Umbilical cord (tissue), 2 donors: ENCODE data around the gene IFNA16. TPM values are rescaled to one million over a fixed set of nuclear protein-coding genes. Genes with fewer than 3 reads are reported as not detected.
"Not testable (repeated sequence)": the region's sequence is repeated elsewhere in the genome, so short reads cannot be mapped to it uniquely, and the experiment has no call there.

Experiments used
- DNase-seq: peaks from one replicate; pipeline ENCODE4 v3.0.0-alpha.2; 2015; ENCODE audit warnings: low spot score
- total RNA-seq: library from RNA; depleted of rRNA; stranded (reverse); fragments of >200 nt; gene quantifications from one replicate; pipeline ENCODE4 v1.2.3, GENCODE V29; 2014; ENCODE audit warnings: low replicate concordance; ENCODE audit not compliant: insufficient read depth

Gene IFNA16
- total RNA-seq, 1 donor from 2014 or later = 0.72 TPM

DNA sequence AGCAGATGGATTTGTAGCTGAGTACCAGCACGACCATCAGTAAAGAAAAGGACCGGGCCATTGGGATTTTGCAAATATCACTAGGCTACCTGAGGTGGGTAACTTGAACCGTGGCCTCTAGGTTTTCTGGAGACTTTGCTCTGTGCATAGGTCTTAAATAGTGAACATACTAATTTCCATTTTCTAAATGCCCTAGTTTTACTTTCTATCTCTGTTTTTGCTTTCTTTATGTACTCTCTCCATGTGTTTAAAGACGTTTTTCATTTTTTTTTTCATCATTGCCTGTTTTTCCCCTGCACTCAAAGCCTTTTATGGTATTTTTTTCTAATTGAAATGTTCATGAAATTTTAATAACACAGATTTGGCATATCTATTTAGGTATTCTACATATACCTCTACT is 15.0 kb downstream of the IFNA16 start, which contains the start of gene IFNA7:
IFNA7 (minus strand) TSS at position 101 of the 400 bp plus-strand sequence; CDS start at position 61, 40 bp downstream.
- not testable (repeated sequence) for DNase-seq

DNA sequence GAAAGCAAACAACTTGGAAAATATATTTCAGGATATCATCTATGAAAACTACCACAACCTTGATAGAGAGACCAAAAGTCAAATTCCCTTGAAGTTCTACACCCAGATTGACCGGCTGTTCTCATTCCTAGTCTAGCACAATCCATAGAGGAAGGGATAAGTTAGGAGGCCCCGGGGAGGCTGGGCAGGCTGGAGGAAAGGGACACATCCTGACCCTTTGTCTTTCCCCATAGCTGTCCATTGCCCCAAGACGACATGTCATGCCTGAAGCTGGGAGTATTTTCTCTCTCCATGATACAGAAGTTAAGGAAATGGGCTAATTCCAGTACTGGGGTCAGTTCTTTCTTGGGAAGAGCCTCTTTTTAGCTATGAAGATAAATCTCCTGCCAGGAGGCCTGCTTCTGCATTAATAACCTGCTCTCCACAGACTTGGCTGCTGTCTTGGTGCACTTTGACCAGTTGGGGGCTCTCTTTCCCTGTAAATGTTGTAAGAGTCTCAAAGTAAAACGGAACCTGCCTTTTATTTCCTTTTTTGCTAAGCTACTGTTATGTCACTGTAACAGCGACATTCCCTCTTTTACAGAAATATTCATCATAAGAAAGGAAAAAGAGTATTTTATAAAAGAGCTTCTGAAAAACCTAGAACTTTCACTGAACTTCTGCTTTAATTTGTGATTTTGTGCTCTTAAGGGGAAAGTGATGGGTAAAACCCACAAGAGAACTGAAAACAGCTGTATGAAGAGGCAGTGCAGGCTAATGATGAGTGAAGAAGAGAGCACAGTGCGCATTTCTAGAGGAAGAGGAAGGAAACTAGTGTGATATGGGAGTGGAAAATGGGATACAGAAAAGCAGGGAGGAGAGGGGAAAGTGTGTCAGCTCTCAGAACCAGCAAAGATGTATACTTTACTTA is 22.0 kb downstream of the IFNA16 start:
- peak; percentile 4 for DNase-seq

DNA sequence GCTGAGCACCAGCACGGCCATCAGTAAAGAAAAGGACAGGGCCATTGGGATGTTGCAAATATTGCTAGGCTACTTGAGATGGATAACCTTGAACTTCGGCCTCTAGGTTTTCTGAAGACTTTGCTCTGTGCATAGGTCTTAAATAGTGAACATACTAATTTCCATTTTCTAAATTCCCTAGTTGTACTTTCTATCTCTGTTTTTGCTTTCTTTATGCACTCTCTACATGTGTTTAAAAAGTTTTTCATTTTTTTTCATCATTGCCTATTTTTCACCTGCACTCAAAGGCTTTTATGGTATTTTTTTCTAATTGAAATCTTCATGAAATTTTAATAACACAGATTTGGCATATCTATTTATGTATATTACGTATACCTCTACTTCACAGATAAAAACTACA is 29.6 kb downstream of the IFNA16 start, which contains the start of gene IFNA4:
IFNA4 (minus strand) TSS at position 101 of the 400 bp plus-strand sequence; CDS start at position 45, 56 bp downstream.
- not testable (repeated sequence) for DNase-seq

DNA sequence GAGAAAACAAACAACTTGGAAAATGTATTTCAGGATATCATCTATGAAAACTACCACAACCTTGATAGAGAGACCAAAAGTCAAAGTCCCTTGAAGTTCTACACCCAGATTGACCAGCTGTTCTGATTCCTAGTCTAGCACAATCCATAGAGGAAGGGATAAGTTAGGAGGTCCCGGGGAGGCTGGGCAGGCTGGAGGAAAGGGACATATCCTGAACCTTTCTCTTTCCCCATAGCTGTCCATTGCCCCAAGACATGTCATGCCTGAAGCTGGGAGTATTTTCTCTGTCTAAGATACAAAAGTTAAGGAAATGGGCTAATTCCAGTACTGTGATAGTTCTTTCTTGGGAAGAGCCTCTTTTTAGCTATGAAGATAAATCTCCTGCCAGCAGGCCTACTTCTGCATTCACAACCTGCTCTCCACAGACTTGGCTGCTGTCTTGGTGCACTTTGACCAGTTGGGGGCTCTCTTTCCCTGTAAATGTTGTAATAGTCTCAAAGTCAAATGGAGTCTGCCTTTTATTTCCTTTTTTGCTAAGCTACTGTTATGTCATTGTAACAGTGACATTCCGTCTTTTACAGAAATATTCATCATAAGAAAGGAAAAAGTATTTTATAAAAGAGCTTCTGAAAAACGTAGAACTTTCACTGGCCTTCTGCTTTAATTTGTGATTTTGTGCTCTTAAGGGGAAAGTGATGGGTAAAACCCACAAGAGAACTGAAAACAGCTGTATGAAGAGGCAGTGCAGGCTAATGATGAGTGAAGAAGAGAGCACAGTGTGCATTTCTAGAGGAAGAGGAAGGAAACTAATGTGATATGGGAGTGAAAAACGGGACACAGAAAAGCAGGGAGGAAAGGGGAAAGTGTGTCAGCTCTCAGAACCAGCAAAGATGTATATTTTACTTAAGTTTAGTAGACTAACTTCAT is 34.0 kb downstream of the IFNA16 start:
- peak; percentile 6 for DNase-seq

DNA sequence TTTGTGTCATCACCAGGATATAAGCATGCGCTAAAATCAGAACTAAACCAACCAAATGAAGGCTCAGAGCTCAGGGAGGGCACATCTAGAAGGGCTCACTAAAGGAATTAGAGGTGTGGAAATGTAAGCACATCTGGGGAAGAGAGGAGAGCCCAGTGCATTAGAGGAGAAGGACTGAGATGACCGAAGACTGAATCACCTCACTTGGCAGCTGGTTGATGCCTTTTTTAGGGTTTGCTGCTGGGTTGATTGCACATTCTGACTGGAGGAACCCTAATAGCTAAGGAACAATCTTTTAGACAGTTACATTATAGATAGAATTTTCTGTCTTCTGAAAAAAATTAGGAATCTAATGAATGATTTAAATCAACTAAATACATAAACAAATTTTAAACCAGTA is 42.4 kb downstream of the IFNA16 start:
- no peak for DNase-seq

DNA sequence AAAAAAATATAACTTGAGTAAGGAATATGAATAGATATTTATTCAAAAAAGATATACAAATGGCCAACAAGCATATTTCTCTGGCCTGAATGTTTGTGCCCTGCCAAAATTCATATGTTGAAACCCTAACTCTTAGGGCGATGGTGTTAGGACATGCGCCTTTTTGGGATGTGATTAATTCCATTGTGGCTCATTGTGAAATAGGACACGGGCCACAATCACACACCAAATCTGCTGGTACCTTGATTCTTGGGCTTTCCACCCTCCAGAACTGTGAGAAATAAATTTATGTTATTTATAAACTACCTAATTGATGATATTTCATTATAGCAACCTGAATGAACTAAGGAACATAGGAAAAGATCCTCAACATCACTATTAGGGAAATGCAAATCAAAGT is 45.0 kb downstream of the IFNA16 start:
- DNase-seq = no peak

DNA sequence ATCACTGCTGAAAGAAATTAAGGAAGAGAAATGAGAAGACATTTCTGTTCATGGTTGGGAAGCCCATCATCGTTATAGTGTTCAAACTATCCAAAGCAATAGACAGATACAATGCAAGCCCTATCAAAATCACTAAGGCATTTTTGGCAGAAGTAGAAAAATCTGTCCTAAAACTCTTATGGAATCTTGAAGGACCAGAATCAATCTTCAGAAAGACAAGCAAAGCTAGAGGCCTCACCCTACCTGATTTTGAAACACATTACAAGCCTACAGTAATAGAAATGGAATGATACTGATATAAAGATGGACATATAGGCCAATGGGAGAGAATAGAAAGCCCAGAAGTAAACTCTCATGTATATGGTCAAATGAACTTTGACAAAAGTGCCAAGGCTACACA is 45.8 kb downstream of the IFNA16 start:
- no peak for DNase-seq

DNA sequence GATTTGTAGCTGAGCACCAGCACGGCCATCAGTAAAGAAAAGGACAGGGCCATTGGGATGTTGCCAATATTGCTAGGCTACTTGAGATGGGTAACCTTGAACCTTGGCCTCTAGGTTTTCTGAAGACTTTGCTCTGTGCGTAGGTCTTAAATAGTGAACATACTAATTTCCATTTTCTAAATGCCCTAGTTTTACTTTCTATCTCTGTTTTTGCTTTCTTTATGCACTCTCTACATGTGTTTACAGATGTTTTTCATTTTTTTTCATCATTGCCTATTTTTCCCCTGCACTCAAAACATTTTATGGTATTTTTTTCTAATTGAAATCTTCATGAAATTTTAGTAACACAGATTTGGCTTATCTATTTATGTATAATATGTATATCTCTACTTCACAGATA is 50.6 kb downstream of the IFNA16 start, which contains the start of gene IFNA21:
IFNA21 (minus strand) TSS at position 101 of the 400 bp plus-strand sequence; CDS start at position 53, 48 bp downstream.
- DNase-seq = not testable (repeated sequence)

Other genes starting within 250 kb of the IFNA16 start
- gene HACD4, start 185.7 kb downstream of the IFNA16 start, total RNA-seq = 8.7 TPM
- gene IFNB1, start 139.4 kb downstream of the IFNA16 start, total RNA-seq = 5.8 TPM
- gene IFNW1, start 75.5 kb downstream of the IFNA16 start, total RNA-seq = 0.48 TPM
- 18.5 TPM for gene IFNA21, start 50.7 kb downstream of the IFNA16 start, total RNA-seq
- 5.1 TPM for gene IFNA4, start 29.7 kb downstream of the IFNA16 start, total RNA-seq
- gene IFNA7, start 15.1 kb downstream of the IFNA16 start, total RNA-seq = 4.8 TPM
- 2.6 TPM for gene IFNA10, start 10.2 kb downstream of the IFNA16 start, total RNA-seq
- gene IFNA17, start 10.9 kb upstream of the IFNA16 start, total RNA-seq = 3.1 TPM
- gene IFNA14, start 22.7 kb upstream of the IFNA16 start, total RNA-seq = 3.1 TPM
- not detected for gene IFNA5, start 88.0 kb upstream of the IFNA16 start, total RNA-seq
- gene KLHL9, start 118.1 kb upstream of the IFNA16 start, total RNA-seq = 42.9 TPM
- 0.72 TPM for gene IFNA6, start 133.6 kb upstream of the IFNA16 start, total RNA-seq
- 8.2 TPM for gene IFNA13, start 150.7 kb upstream of the IFNA16 start, total RNA-seq
- 5.8 TPM for gene IFNA2, start 168.1 kb upstream of the IFNA16 start, total RNA-seq
- 8.4 TPM for gene IFNA8, start 191.8 kb upstream of the IFNA16 start, total RNA-seq
- not detected for gene IFNA1, start 223.1 kb upstream of the IFNA16 start, total RNA-seq